H1 (cell line): ENCODE measurements around the gene HAND1. TPM values are rescaled to one million over a fixed set of nuclear protein-coding genes. Genes with fewer than 3 reads are reported as not detected.

Experiments
- CTCF ChIA-PET: fragments of 300-600 bp; sonication (Branson Sonifier 250); formaldehyde crosslinking; loops from one replicate; lab custom pipeline; 2021; ENCODE audit not compliant: partially characterized antibody; lab: Charles Lee
- POLR2A ChIA-PET: fragments of 300-600 bp; sonication (Branson Sonifier 250); formaldehyde crosslinking; loops from one replicate; lab custom pipeline; 2021; ENCODE audit warnings: inconsistent platforms; ENCODE audit not compliant: partially characterized antibody; lab: Charles Lee
- DNase-seq, 2 experiments: peaks; one replicate each; pipeline versions ENCODE4 v3.0.0 to v3.0.0-alpha.2; 2010 to 2022; ENCODE audit warnings: low spot score in 2 of 2, low read depth in 1 of 2, mixed read lengths in 1 of 2
- FAIRE-seq: peaks from 2 replicates; lab custom pipeline; 2011; peaks lifted over from hg19 to GRCh38; lab: Jason Lieb, UNC
- H2AFZ ChIP-seq: 2 replicates; pipeline ENCODE4 v1.8.1; 2012; ENCODE audit warnings: low read length, inconsistent platforms
- H2AK5ac ChIP-seq: 2 replicates; pipeline ENCODE4 v1.6.1; 2013; ENCODE audit warnings: low read depth, low read length
- H2BK120ac ChIP-seq: replicated peaks from 2 replicates; pipeline ENCODE3; 2013; ENCODE audit warnings: low read depth, low read length, inconsistent platforms
- H2BK12ac ChIP-seq: 2 replicates; pipeline ENCODE4 v1.6.1; 2013; ENCODE audit warnings: low read depth, low read length
- H2BK15ac ChIP-seq: 2 replicates; pipeline ENCODE4 v1.6.1; 2013; ENCODE audit warnings: low read length
- H2BK20ac ChIP-seq: 2 replicates; pipeline ENCODE4 v1.6.1; 2013; ENCODE audit warnings: low read length
- H2BK5ac ChIP-seq: 2 replicates; pipeline ENCODE4 v1.6.1; 2013; ENCODE audit warnings: low read depth, low read length
- H3K14ac ChIP-seq: 2 replicates; pipeline ENCODE4 v1.6.1; 2013; ENCODE audit warnings: inconsistent platforms; ENCODE audit not compliant: insufficient read length
- H3K18ac ChIP-seq: 2 replicates; pipeline ENCODE4 v1.6.1; 2013; ENCODE audit warnings: low read length; ENCODE audit errors: extremely low read depth
- H3K23ac ChIP-seq: 2 replicates; pipeline ENCODE4 v1.6.1; 2013; ENCODE audit warnings: inconsistent platforms; ENCODE audit not compliant: insufficient read length
- H3K23me2 ChIP-seq: 2 replicates; pipeline ENCODE4 v1.6.1; 2013; ENCODE audit warnings: low read depth, low read length
- H3K27ac ChIP-seq: 2 replicates; pipeline ENCODE4 v1.6.1; 2011; ENCODE audit warnings: low read depth, low read length, inconsistent platforms
- H3K27me3 ChIP-seq, 4 experiments: replicated peaks in 1 of 4; 1 replicate in 1 of 4; 2 replicates in 3 of 4; pipeline versions ENCODE4 v1.6.1 to v1.8.1; 2011 to 2013; ENCODE audit warnings: low read length in 3 of 4, mild to moderate bottlenecking in 3 of 4, inconsistent platforms in 2 of 4, mixed read lengths in 2 of 4, moderate library complexity in 1 of 4; ENCODE audit not compliant: control insufficient read depth in 3 of 4, insufficient read depth in 3 of 4; ENCODE audit errors: extremely low read depth in 1 of 4
- H3K36me3 ChIP-seq, 4 experiments: 2 replicates each; pipeline versions ENCODE4 v1.6.1 to v1.8.1; 2011 to 2013; ENCODE audit warnings: mild to moderate bottlenecking in 4 of 4, low read length in 3 of 4, moderate library complexity in 2 of 4, control low read depth in 1 of 4, inconsistent platforms in 1 of 4; ENCODE audit not compliant: insufficient read depth in 4 of 4, control insufficient read depth in 2 of 4
- H3K4ac ChIP-seq: replicated peaks from 2 replicates; pipeline ENCODE3; 2013; ENCODE audit warnings: low read length, low read depth, mixed read lengths, inconsistent platforms; ENCODE audit not compliant: insufficient read length
- H3K4me1 ChIP-seq, 4 experiments: replicated peaks in 1 of 4; 1 replicate in 1 of 4; 2 replicates in 3 of 4; pipeline versions ENCODE4 v1.6.1 to v1.8.1; 2011 to 2013; ENCODE audit warnings: low read length in 3 of 4, inconsistent platforms in 2 of 4, mixed read lengths in 1 of 4; ENCODE audit not compliant: insufficient read depth in 4 of 4, control insufficient read depth in 3 of 4
- H3K4me2 ChIP-seq, 2 experiments: 2 replicates each; pipeline versions ENCODE4 v1.6.1 to v1.8.1; 2011 to 2013; ENCODE audit warnings: low read depth in 2 of 2, low read length in 2 of 2, control low read depth in 1 of 2, inconsistent platforms in 1 of 2, mild to moderate bottlenecking in 1 of 2; ENCODE audit not compliant: insufficient read depth in 1 of 2
- H3K4me3 ChIP-seq, 4 experiments: fragments of 200-600, 300-600 bp in 1 of 4; sonication (generic), shearing (Covaris generic), sonication (Bioruptor Twin) in 1 of 4; 2 replicates each; pipeline versions ENCODE4 v1.5.1 to v1.8.1; 2011 to 2016; ENCODE audit warnings: low read length in 4 of 4, low read depth in 3 of 4, control low read depth in 2 of 4, inconsistent platforms in 2 of 4, mild to moderate bottlenecking in 2 of 4, mixed read lengths in 1 of 4, moderate library complexity in 1 of 4; ENCODE audit not compliant: insufficient read depth in 2 of 4; ENCODE audit errors: extremely low read depth in 1 of 4
- H3K56ac ChIP-seq: replicated peaks from 2 replicates; pipeline ENCODE3; 2013; ENCODE audit warnings: low read depth, mild to moderate bottlenecking, mixed read lengths, low read length, inconsistent platforms; ENCODE audit not compliant: insufficient read length
- H3K79me1 ChIP-seq: 2 replicates; pipeline ENCODE4 v1.6.1; 2013; ENCODE audit warnings: low read depth, low read length, control low read depth
- H3K79me2 ChIP-seq, 2 experiments: 2 replicates each; pipeline versions ENCODE4 v1.6.1 to v1.8.1; 2012 to 2013; ENCODE audit warnings: low read length in 2 of 2, mild to moderate bottlenecking in 2 of 2, inconsistent platforms in 1 of 2; ENCODE audit not compliant: insufficient read depth in 2 of 2, control insufficient read depth in 1 of 2
- H3K9ac ChIP-seq, 4 experiments: replicated peaks in 1 of 4; 1 replicate in 1 of 4; 2 replicates in 3 of 4; pipeline versions ENCODE4 v1.6.1 to v1.8.1; 2011 to 2013; ENCODE audit warnings: low read depth in 3 of 4, low read length in 3 of 4, control low read depth in 2 of 4, mild to moderate bottlenecking in 2 of 4, moderate library complexity in 2 of 4, inconsistent platforms in 1 of 4; ENCODE audit errors: extremely low read depth in 1 of 4
- H3K9me3 ChIP-seq, 2 experiments: 2 replicates each; pipeline versions ENCODE4 v1.6.1 to v1.8.1; 2012 to 2013; ENCODE audit warnings: mild to moderate bottlenecking in 2 of 2, moderate library complexity in 2 of 2, control low read depth in 1 of 2, inconsistent platforms in 1 of 2, low read depth in 1 of 2, low read length in 1 of 2, mixed read lengths in 1 of 2; ENCODE audit not compliant: insufficient read depth in 2 of 2
- H4K20me1 ChIP-seq, 2 experiments: replicated peaks in 1 of 2; 2 replicates each; pipeline versions ENCODE3 to v1.8.1; 2011 to 2013; ENCODE audit warnings: inconsistent platforms in 2 of 2, low read length in 2 of 2, mild to moderate bottlenecking in 1 of 2; ENCODE audit not compliant: insufficient read depth in 2 of 2, control insufficient read depth in 1 of 2
- H4K5ac ChIP-seq: 2 replicates; pipeline ENCODE4 v1.6.1; 2013; ENCODE audit warnings: low read length, low read depth, mixed read lengths, inconsistent platforms; ENCODE audit not compliant: insufficient read length
- H4K8ac ChIP-seq: 2 replicates; pipeline ENCODE4 v1.8.0; 2013; ENCODE audit warnings: mild to moderate bottlenecking, moderate library complexity, low read length, inconsistent platforms; ENCODE audit not compliant: insufficient read depth; ENCODE audit errors: extremely low read depth
- H4K91ac ChIP-seq: replicated peaks from 2 replicates; pipeline ENCODE3; 2013; ENCODE audit warnings: low read length, mixed read lengths, inconsistent platforms; ENCODE audit not compliant: insufficient read length
- CBX8 ChIP-seq: fragments of 300-800, 300-1000 bp; sonication (generic); IDR thresholded peaks from 2 replicates; pipeline ENCODE4 v1.7.1; 2016; ENCODE audit warnings: low read depth, low read length, borderline replicate concordance
- EZH2 ChIP-seq: fragments of 200-600 bp; sonication (generic); IDR thresholded peaks from 2 replicates; pipeline ENCODE4 v1.7.1; 2012; ENCODE audit warnings: low read depth, mild to moderate bottlenecking, moderate library complexity, low read length, inconsistent platforms; ENCODE audit not compliant: severe bottlenecking
- JUND ChIP-seq: IDR thresholded peaks from 2 replicates; pipeline ENCODE4 v1.6.1; 2011; ENCODE audit warnings: mild to moderate bottlenecking, improper control_type of control experiment, low read length
- RNF2 ChIP-seq: fragments of 200-900, 300-1000 bp; sonication (generic); IDR thresholded peaks from 2 replicates; pipeline ENCODE4 v1.7.1; 2016; ENCODE audit warnings: borderline replicate concordance, low read depth, mild to moderate bottlenecking, antibody characterized with exemption, low read length; ENCODE audit not compliant: poor library complexity, severe bottlenecking; ENCODE audit errors: missing control alignments
- SUZ12 ChIP-seq: fragments of 200-600 bp; sonication (generic); IDR thresholded peaks from 2 replicates; pipeline ENCODE4 v1.6.1; 2012; ENCODE audit warnings: mild to moderate bottlenecking, inconsistent platforms, low read length, moderate library complexity, mixed read lengths
- WGBS, 2 experiments: shearing (Covaris generic) in 1 of 2; methylation state at CpG; one replicate each; pipeline versions ENCODE4 v1.1.6 to v1.1.7; 2013 to 2015; ENCODE audit warnings: low lambda C conversion rate in 2 of 2, mixed read lengths in 2 of 2, inconsistent platforms in 1 of 2, low coverage in 1 of 2, missing lambda C conversion rate in 1 of 2; ENCODE audit not compliant: insufficient replicate concordance in 2 of 2, insufficient coverage in 1 of 2, insufficient read length in 1 of 2; ENCODE audit errors: extremely low coverage in 1 of 2, missing lambda C conversion rate in 1 of 2; 5-methylcytosine and 5-hydroxymethylcytosine counted together
- polyA plus RNA-seq, 7 experiments: library from polyadenylated mRNA; depleted of rRNA in 3 of 7; stranded (reverse) in 5 of 7; unstranded in 2 of 7; fragments of >200 nt in 5 of 7; fragments of 200-250 nt in 2 of 7; gene quantifications; 1 replicate in 5 of 7; 2 replicates in 1 of 7; 4 replicates in 1 of 7; pipeline versions ENCODE4 v1.2.1 to v1.2.3, GENCODE V29; 2011 to 2013; ENCODE audit warnings: missing spikeins in 2 of 7, mixed read lengths in 2 of 7
- total RNA-seq: library from RNA; stranded (reverse); fragmentation: NEBNext Ultra II Directional; extraction: Animal tissue kit (Norgen Biotek cat#: 25700); gene quantifications from 2 replicates; pipeline ENCODE4 v1.2.1, GENCODE V29; 2021

The HAND1 gene
- total and polyA plus RNA-seq, 2 of the 8 experiments (the other 6 are each of a cell fraction or from before 2014, with no cell fraction given): 0.06 TPM; not detected in 1

GRCh38 chr5:154470947-154471870 is 6.8 kb downstream of the HAND1 start:
- H4K8ac ChIP-seq: no peak overlapping the region
- peaks cover 3% of the 10 kb centered on the region; the same call in 1 of the 2 replicates for H3K23me2 ChIP-seq
- H3K27me3 ChIP-seq: peaks cover 70 to 91% (median 81%) of the 10 kb centered on the region in 4 experiments
- no peak overlapping the region for H3K56ac ChIP-seq
- H2BK12ac ChIP-seq: peak overlapping the region; percentile 42; the same call in 1 of the 2 replicates
- H4K91ac ChIP-seq: no peak overlapping the region
- H4K5ac ChIP-seq: no peak overlapping the region
- H3K23ac ChIP-seq: no peak overlapping the region
- no peak overlapping the region for H3K14ac ChIP-seq
- no peak overlapping the region for H3K4ac ChIP-seq
- H3K18ac ChIP-seq: no peak overlapping the region
- FAIRE-seq: no peak
- no peak overlapping the region for H2BK5ac ChIP-seq
- no peak overlapping the region for H3K27ac ChIP-seq
- H2BK120ac ChIP-seq: no peak overlapping the region
- H4K20me1 ChIP-seq: peaks cover 11 to 16% of the 10 kb centered on the region in 2 experiments
- H3K4me1 ChIP-seq: peaks cover 7 to 22% (median 12%) of the 10 kb centered on the region in 4 experiments; a peak in 6 of 7 replicates
- no peaks in the 10 kb centered on the region for H3K79me1 ChIP-seq
- H2BK15ac ChIP-seq: 0 out of 2 replicates have a peak overlapping the region, but pooled peaks have one; percentile 1
- no peak overlapping the region for H2BK20ac ChIP-seq
- H2AFZ ChIP-seq: no peak overlapping the region
- no peak overlapping the region for H3K4me2 ChIP-seq
- POLR2A ChIA-PET: no interaction called here
- CTCF ChIA-PET: interaction anchor here (0.7 to 16.1 kb wide), 7 partner anchors 10 to 140 kb away, joined by 3 to 273 read pairs (median 5); no protein-coding TSS in a partner anchor
- 26% methylated on average over 11 of the region's 11 CpGs; no CpG with 5 or more reads in 1 of the 2 experiments for WGBS, 2 experiments
- no peaks in the 10 kb centered on the region for H3K79me2 ChIP-seq
- H3K9ac ChIP-seq: no peak overlapping the region
- no peaks in the 10 kb centered on the region for H3K9me3 ChIP-seq
- H3K4me3 ChIP-seq: no peak overlapping the region
- DNase-seq: no peak
- peak overlapping the region; percentile 42; the same call in 1 of the 2 replicates for H2AK5ac ChIP-seq
- TF ChIP-seq CBX8 (0 out of 2 replicates have a peak, but pooled peaks have one; percentile 29), EZH2 (peak; percentile 74), RNF2 (peak; percentile 69), SUZ12 (peak; percentile 77; the same call in 1 of the 2 replicates), JUND (no peak)
- no peaks in the 10 kb centered on the region for H3K36me3 ChIP-seq
